Measurements from ENCODE around the gene P2RY8. TPM values are rescaled to one million over a fixed set of nuclear protein-coding genes. Genes with fewer than 3 reads are reported as not detected.

The P2RY8 gene
- total and polyA plus RNA-seq, 8 donors = 0.35 to 1.4 (median 0.51) TPM

- Histone ChIP-seq H3K4me1 (no peaks in the 10 kb centered on the region), H3K9me3 (no peaks in the 10 kb centered on the region), H3K36me3 (no peaks in the 10 kb centered on the region), H3K27ac (no peak overlapping the region), H3K27me3 (peaks cover 0 to 6% (median 0%) of the 10 kb centered on the region in 4 donors), H3K4me3 (no peak overlapping the region)
- TF ChIP-seq, protein P1, sequence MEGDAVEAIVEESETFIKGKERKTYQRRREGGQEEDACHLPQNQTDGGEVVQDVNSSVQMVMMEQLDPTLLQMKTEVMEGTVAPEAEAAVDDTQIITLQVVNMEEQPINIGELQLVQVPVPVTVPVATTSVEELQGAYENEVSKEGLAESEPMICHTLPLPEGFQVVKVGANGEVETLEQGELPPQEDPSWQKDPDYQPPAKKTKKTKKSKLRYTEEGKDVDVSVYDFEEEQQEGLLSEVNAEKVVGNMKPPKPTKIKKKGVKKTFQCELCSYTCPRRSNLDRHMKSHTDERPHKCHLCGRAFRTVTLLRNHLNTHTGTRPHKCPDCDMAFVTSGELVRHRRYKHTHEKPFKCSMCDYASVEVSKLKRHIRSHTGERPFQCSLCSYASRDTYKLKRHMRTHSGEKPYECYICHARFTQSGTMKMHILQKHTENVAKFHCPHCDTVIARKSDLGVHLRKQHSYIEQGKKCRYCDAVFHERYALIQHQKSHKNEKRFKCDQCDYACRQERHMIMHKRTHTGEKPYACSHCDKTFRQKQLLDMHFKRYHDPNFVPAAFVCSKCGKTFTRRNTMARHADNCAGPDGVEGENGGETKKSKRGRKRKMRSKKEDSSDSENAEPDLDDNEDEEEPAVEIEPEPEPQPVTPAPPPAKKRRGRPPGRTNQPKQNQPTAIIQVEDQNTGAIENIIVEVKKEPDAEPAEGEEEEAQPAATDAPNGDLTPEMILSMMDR (IDR thresholded peaks at IDR 0.05) = no peak
- DNase-seq (peak in 1 of 6 donors; percentile 10), FAIRE-seq (no peak), ATAC-seq (no peak)
- WGBS, 2 donors = 27 to 36% methylated on average over 32 to 36 of the region's 36 CpGs
- intact Hi-C loops (cut with DNase I) = loop anchor here in 1 of 3 donors (10.0 kb wide), 1 partner anchor 109 kb away; no protein-coding TSS in a partner anchor
These were observed 70.7 kb downstream of the P2RY8 start for GRCh38 chrX:1466232-1466661.

DNA sequence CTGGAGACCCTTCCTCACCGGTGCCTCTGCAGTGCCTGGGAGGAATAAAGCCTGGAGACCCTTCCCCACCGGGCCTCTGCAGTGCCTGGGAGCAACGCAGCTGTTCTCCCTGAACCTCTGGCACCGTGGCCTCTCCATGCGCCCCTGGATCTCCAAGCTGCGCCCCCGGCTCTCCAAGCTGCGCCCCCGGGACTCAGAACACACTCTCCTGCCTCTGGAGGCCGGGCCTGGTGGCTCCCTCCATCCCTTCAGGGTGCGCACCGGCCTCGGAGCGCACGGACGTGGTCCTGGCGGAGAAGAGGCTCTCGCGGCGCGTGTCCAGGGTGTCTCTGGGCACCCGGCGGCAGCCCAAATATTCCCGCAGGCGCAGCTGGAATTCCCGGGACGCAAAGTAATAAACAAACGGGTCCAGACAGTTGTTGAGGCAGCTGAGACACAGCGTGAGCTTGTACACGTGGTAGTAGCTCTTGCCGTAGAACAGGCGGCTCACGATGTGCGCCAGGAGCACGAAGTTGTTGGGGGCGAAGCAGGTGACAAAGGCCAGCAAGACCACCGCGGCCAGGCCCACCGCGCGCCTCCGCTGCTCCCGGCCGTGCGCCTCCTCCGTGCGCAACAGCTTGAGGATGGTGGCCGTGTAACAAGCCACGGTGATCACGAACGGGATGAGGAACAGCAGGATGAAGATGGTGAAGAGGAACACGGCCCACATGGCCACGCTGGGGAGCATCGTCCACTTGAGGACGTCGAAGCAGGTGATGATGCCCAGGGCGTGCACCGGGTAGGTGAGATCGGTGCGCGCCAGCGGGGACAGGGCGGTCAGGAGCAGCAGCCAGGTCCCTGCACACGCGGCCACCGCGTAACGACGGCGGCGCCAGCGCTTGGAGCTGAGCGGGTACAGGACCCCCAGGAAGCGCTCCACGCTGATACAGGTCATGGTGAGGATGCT is 71.4 kb downstream of the P2RY8 start:
- no peak for FAIRE-seq
- Histone ChIP-seq H3K4me1 (no peaks in the 10 kb centered on the region), H3K27ac (no peak overlapping the region), H3K4me3 (no peak overlapping the region), H3K36me3 (no peaks in the 10 kb centered on the region), H3K9me3 (no peaks in the 10 kb centered on the region), H3K27me3 (peaks cover 0 to 6% (median 0%) of the 10 kb centered on the region in 4 donors)
- peak in 1 of 6 donors; percentile 10 for DNase-seq
- WGBS, 2 donors = 26 to 28% methylated on average over 75 of the region's 75 CpGs
- ATAC-seq = no peak
- intact Hi-C loops (cut with DNase I) = loop anchor here in 1 of 3 donors (10.0 kb wide), 1 partner anchor 109 kb away; no protein-coding TSS in a partner anchor
- TF ChIP-seq, protein P1 (IDR thresholded peaks at IDR 0.05) = no peak

DNA sequence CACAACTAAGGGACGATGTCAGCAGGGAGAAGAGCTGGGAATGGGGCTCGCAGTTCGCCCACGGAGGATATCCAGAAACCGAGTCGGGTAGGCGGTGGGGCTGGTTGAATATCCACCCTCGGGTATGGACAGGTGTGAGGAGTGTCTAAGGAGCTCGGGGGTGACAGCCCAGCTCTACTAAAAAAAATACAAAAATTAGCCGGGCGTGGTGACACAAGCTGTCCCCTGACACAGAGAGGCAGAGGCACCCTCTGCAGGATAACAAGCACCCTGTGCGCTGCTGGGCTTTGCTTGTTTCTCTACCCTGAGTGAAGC is 72.1 kb downstream of the P2RY8 start:
- no peaks in the 10 kb centered on the region for H3K4me1 ChIP-seq
- intact Hi-C loops (cut with DNase I) = loop anchor here in 1 of 3 donors (10.0 kb wide), 1 partner anchor 110 kb away; no protein-coding TSS in a partner anchor
- FAIRE-seq (no peak), ATAC-seq (no peak), DNase-seq (peak in 1 of 6 donors; percentile 8)
- H3K27me3 ChIP-seq = peaks cover 0 to 6% (median 0%) of the 10 kb centered on the region in 4 donors
- H3K9me3 ChIP-seq = no peaks in the 10 kb centered on the region
- H3K27ac ChIP-seq = no peak overlapping the region
- no peak overlapping the region for H3K4me3 ChIP-seq
- TF ChIP-seq, protein P1 (IDR thresholded peaks at IDR 0.05) = no peak
- no peaks in the 10 kb centered on the region for H3K36me3 ChIP-seq
- 48 to 49% methylated on average over 12 of the region's 12 CpGs for WGBS, 2 donors

- no peaks in the 10 kb centered on the region for H3K9me3 ChIP-seq
- TF ChIP-seq, protein P1 (IDR thresholded peaks at IDR 0.05) = no peak
- no peak for ATAC-seq
- H3K4me1 ChIP-seq = no peaks in the 10 kb centered on the region
- no peak overlapping the region for H3K27ac ChIP-seq
- FAIRE-seq = no peak
- peak in 1 of 6 donors; percentile 9 for DNase-seq
- H3K27me3 ChIP-seq = peaks cover 0 to 6% (median 0%) of the 10 kb centered on the region in 4 donors
- no peak overlapping the region for H3K4me3 ChIP-seq
- WGBS, 2 donors = 45 to 53% methylated on average over 23 to 24 of the region's 24 CpGs
- intact Hi-C loops (cut with DNase I) = loop anchor here in 1 of 3 donors (10.0 kb wide), 1 partner anchor 110 kb away; no protein-coding TSS in a partner anchor
- H3K36me3 ChIP-seq = no peaks in the 10 kb centered on the region
These were observed 72.7 kb downstream of the P2RY8 start for GRCh38 chrX:1464041-1464970.
